Astrocyte (in vitro differentiated cells and primary cell): ENCODE results near the gene SLC27A4.

Source experiments
- EZH2 ChIP-seq: IDR thresholded peaks from 2 replicates; pipeline ENCODE4 v1.6.1; 2012; ENCODE audit warnings: mild to moderate bottlenecking, low read length, inconsistent platforms; ENCODE audit not compliant: insufficient read depth
- TF ChIP-seq, protein P1 (sequence below): IDR thresholded peaks from 2 replicates; pipeline ENCODE4 v1.5.1; 2011; ENCODE audit warnings: low read depth, mild to moderate bottlenecking, inconsistent platforms, low read length, moderate library complexity; ENCODE audit not compliant: insufficient read depth

DNA sequence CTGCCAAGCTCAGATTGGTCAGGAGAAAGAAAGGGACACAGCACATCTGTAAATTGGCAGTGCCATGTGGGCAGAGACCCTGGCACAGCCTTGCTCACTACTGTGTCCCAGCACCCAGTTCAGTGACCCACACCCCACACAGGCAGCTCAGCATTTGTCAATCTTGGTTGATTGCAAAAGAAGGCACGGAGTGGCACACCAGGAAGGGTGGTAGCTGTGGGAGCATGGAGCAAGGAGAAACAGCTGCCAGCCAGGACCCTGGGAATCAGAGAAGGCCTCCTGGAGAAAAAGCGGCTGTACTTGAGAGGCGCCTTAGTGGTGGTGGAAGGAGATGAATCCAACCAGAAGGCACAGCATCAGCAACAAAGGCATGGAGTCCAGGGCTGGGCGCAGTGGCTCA, 3.5 kb downstream of the SLC27A4 start:
- TF ChIP-seq, protein P1, sequence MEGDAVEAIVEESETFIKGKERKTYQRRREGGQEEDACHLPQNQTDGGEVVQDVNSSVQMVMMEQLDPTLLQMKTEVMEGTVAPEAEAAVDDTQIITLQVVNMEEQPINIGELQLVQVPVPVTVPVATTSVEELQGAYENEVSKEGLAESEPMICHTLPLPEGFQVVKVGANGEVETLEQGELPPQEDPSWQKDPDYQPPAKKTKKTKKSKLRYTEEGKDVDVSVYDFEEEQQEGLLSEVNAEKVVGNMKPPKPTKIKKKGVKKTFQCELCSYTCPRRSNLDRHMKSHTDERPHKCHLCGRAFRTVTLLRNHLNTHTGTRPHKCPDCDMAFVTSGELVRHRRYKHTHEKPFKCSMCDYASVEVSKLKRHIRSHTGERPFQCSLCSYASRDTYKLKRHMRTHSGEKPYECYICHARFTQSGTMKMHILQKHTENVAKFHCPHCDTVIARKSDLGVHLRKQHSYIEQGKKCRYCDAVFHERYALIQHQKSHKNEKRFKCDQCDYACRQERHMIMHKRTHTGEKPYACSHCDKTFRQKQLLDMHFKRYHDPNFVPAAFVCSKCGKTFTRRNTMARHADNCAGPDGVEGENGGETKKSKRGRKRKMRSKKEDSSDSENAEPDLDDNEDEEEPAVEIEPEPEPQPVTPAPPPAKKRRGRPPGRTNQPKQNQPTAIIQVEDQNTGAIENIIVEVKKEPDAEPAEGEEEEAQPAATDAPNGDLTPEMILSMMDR: no peak
- TF ChIP-seq EZH2: no peak
